ENCODE measurements around the gene LGSN. TPM values are rescaled to one million over a fixed set of nuclear protein-coding genes. Genes with fewer than 3 reads are reported as not detected.

Gene LGSN
- total and polyA plus RNA-seq, 4 donors, result 0.04 to 3.5 (median 0.91) TPM

GRCh38 chr6:63263444-63263843 lies 56.3 kb downstream of the LGSN start:
- Histone ChIP-seq H3K9me3 (ENCODE audit: control insufficient read depth in 4 of 4, insufficient read depth in 3 of 4, low read length in 3 of 4) (no peaks in the 10 kb centered on the region), H3K9ac (ENCODE audit: insufficient read depth in 1 of 2, low read length in 2 of 2) (no peak overlapping the region), H3K27ac (ENCODE audit: low read depth in 1 of 2, low read length in 1 of 2) (no peak overlapping the region), H3K36me3 (ENCODE audit: control insufficient read depth in 4 of 4, insufficient read depth in 4 of 4, low read length in 4 of 4) (no peaks in the 10 kb centered on the region), H3K27me3 (ENCODE audit: control insufficient read depth in 3 of 3, insufficient read depth in 3 of 3, low read length in 2 of 3) (no peaks in the 10 kb centered on the region), H3K4me3 (no peak overlapping the region), H3K4me1 (ENCODE audit: control insufficient read depth in 5 of 5, insufficient read depth in 5 of 5, low read length in 5 of 5) (peaks cover 0 to 10% (median 0%) of the 10 kb centered on the region in 5 donors)
- WGBS, 2 donors, result 37 to 47% methylated on average over 3 of the region's 3 CpGs
- ATAC-seq (ENCODE audit: insufficient read depth, low FRiP score) (no peak), DNase-seq (no peak)
- no peak for TF ChIP-seq CTCF (IDR thresholded peaks at IDR 0.05; ENCODE audit: control extremely low read depth, extremely low read depth)

- whole genome bisulfite sequencing, 2 donors, result 78 to 81% methylated on average over 3 of the region's 3 CpGs
- no peaks in the 10 kb centered on the region for H3K27me3 ChIP-seq (ENCODE audit: control insufficient read depth in 3 of 3, insufficient read depth in 3 of 3, low read length in 2 of 3)
- H3K4me1 ChIP-seq (ENCODE audit: control insufficient read depth in 5 of 5, insufficient read depth in 5 of 5, low read length in 5 of 5), result no peaks in the 10 kb centered on the region
- H3K4me3 ChIP-seq, result no peak overlapping the region
- H3K27ac ChIP-seq (ENCODE audit: low read depth in 1 of 2, low read length in 1 of 2), result no peak overlapping the region
- no peak for DNase-seq
- no peaks in the 10 kb centered on the region for H3K9me3 ChIP-seq (ENCODE audit: control insufficient read depth in 4 of 4, insufficient read depth in 3 of 4, low read length in 3 of 4)
- no peak overlapping the region for H3K9ac ChIP-seq (ENCODE audit: insufficient read depth in 1 of 2, low read length in 2 of 2)
- no peaks in the 10 kb centered on the region for H3K36me3 ChIP-seq (ENCODE audit: control insufficient read depth in 4 of 4, insufficient read depth in 4 of 4, low read length in 4 of 4)
- no peak for ATAC-seq (ENCODE audit: insufficient read depth, low FRiP score)
- TF ChIP-seq CTCF (IDR thresholded peaks at IDR 0.05; ENCODE audit: control extremely low read depth, extremely low read depth), result no peak
Measured at GRCh38 chr6:63261820-63262219, 58.0 kb downstream of the LGSN start.

GRCh38 chr6:63259153-63259552 lies 60.6 kb downstream of the LGSN start:
- DNase-seq, result no peak
- TF ChIP-seq CTCF (IDR thresholded peaks at IDR 0.05; ENCODE audit: control extremely low read depth, extremely low read depth), result no peak
- Histone ChIP-seq H3K9ac (ENCODE audit: insufficient read depth in 1 of 2, low read length in 2 of 2) (no peak overlapping the region), H3K4me1 (ENCODE audit: control insufficient read depth in 5 of 5, insufficient read depth in 5 of 5, low read length in 5 of 5) (no peaks in the 10 kb centered on the region), H3K27me3 (ENCODE audit: control insufficient read depth in 3 of 3, insufficient read depth in 3 of 3, low read length in 2 of 3) (no peaks in the 10 kb centered on the region), H3K9me3 (ENCODE audit: control insufficient read depth in 4 of 4, insufficient read depth in 3 of 4, low read length in 3 of 4) (peaks cover 0 to 2% (median 0%) of the 10 kb centered on the region in 4 donors), H3K27ac (ENCODE audit: low read depth in 1 of 2, low read length in 1 of 2) (no peak overlapping the region), H3K4me3 (no peak overlapping the region), H3K36me3 (ENCODE audit: control insufficient read depth in 4 of 4, insufficient read depth in 4 of 4, low read length in 4 of 4) (no peaks in the 10 kb centered on the region)
- no peak for ATAC-seq (ENCODE audit: insufficient read depth, low FRiP score)

GRCh38 chr6:63249875-63250482 lies 69.8 kb downstream of the LGSN start:
- no peak overlapping the region for H3K27ac ChIP-seq (ENCODE audit: low read depth in 1 of 2, low read length in 1 of 2)
- 83 to 92% methylated on average over 3 of the region's 3 CpGs for WGBS, 2 donors
- no peaks in the 10 kb centered on the region for H3K36me3 ChIP-seq (ENCODE audit: control insufficient read depth in 4 of 4, insufficient read depth in 4 of 4, low read length in 4 of 4)
- H3K4me3 ChIP-seq, result no peak overlapping the region
- no peaks in the 10 kb centered on the region for H3K27me3 ChIP-seq (ENCODE audit: control insufficient read depth in 3 of 3, insufficient read depth in 3 of 3, low read length in 2 of 3)
- TF ChIP-seq CTCF (IDR thresholded peaks at IDR 0.05; ENCODE audit: control extremely low read depth, extremely low read depth), result no peak
- peaks cover 0 to 2% (median 0%) of the 10 kb centered on the region in 4 donors for H3K9me3 ChIP-seq (ENCODE audit: control insufficient read depth in 4 of 4, insufficient read depth in 3 of 4, low read length in 3 of 4)
- H3K9ac ChIP-seq (ENCODE audit: insufficient read depth in 1 of 2, low read length in 2 of 2), result no peak overlapping the region
- DNase-seq (no peak), ATAC-seq (ENCODE audit: insufficient read depth, low FRiP score) (no peak)
- H3K4me1 ChIP-seq (ENCODE audit: control insufficient read depth in 5 of 5, insufficient read depth in 5 of 5, low read length in 5 of 5), result no peaks in the 10 kb centered on the region

All from lung (tissue), 12 donors.